ENCODE results near the gene C7. TPM values are rescaled to one million over a fixed set of nuclear protein-coding genes. Genes with fewer than 3 reads are reported as not detected.
"Not testable (repeated sequence)": the region's sequence is repeated elsewhere in the genome, so short reads cannot be mapped to it uniquely, and the experiment has no call there.

Gene C7
- total RNA-seq, 2 donors from 2014 or later: 176 to 687 TPM

GRCh38 chr5:41003670-41004376, 94.5 kb downstream of the C7 start:
- Histone ChIP-seq H3K27ac (no peak overlapping the region), H3K4me1 (no peaks in the 10 kb centered on the region), H3K4me3 (no peak overlapping the region), H3K36me3 (no peaks in the 10 kb centered on the region), H3K27me3 (no peaks in the 10 kb centered on the region), H3K9me3 (no peaks in the 10 kb centered on the region)
- no peak for DNase-seq (ENCODE audit: low spot score)
- no peak for TF ChIP-seq CTCF (IDR thresholded peaks at IDR 0.05)

GRCh38 chr5:41004931-41005330, 95.6 kb downstream of the C7 start:
- DNase-seq (ENCODE audit: low spot score): no peak
- Histone ChIP-seq H3K27ac (no peak overlapping the region), H3K27me3 (no peaks in the 10 kb centered on the region), H3K36me3 (no peaks in the 10 kb centered on the region), H3K4me3 (no peak overlapping the region), H3K4me1 (no peaks in the 10 kb centered on the region), H3K9me3 (no peaks in the 10 kb centered on the region)
- no peak for TF ChIP-seq CTCF (IDR thresholded peaks at IDR 0.05)

- peak; percentile 68 for DNase-seq (ENCODE audit: low spot score)
- Histone ChIP-seq H3K27me3 (no peaks in the 10 kb centered on the region), H3K27ac (no peak overlapping the region), H3K36me3 (no peaks in the 10 kb centered on the region), H3K4me1 (no peaks in the 10 kb centered on the region), H3K9me3 (no peaks in the 10 kb centered on the region), H3K4me3 (no peak overlapping the region)
- no peak for TF ChIP-seq CTCF (IDR thresholded peaks at IDR 0.05)
These were observed 99.9 kb downstream of the C7 start for GRCh38 chr5:41009232-41009631.

GRCh38 chr5:41010572-41010971, 101.3 kb downstream of the C7 start:
- Histone ChIP-seq H3K9me3 (no peaks in the 10 kb centered on the region), H3K36me3 (no peaks in the 10 kb centered on the region), H3K4me1 (no peaks in the 10 kb centered on the region), H3K27me3 (no peaks in the 10 kb centered on the region), H3K4me3 (no peak overlapping the region), H3K27ac (no peak overlapping the region)
- no peak for TF ChIP-seq CTCF (IDR thresholded peaks at IDR 0.05)
- DNase-seq (ENCODE audit: low spot score): no peak

GRCh38 chr5:41012318-41012717, 103.0 kb downstream of the C7 start:
- Histone ChIP-seq H3K36me3 (no peaks in the 10 kb centered on the region), H3K4me1 (no peaks in the 10 kb centered on the region), H3K4me3 (no peak overlapping the region), H3K9me3 (no peaks in the 10 kb centered on the region), H3K27me3 (no peaks in the 10 kb centered on the region), H3K27ac (no peak overlapping the region)
- no peak for TF ChIP-seq CTCF (IDR thresholded peaks at IDR 0.05)
- no peak for DNase-seq (ENCODE audit: low spot score)

- not testable (repeated sequence) for H3K27ac ChIP-seq; H3K4me1 ChIP-seq; DNase-seq (ENCODE audit: low spot score); H3K4me3 ChIP-seq; H3K36me3 ChIP-seq; H3K27me3 ChIP-seq
- peaks cover 0 to 11% of the 10 kb centered on the region in 2 donors for H3K9me3 ChIP-seq
These were observed 113.3 kb downstream of the C7 start for GRCh38 chr5:41022600-41022999.

Other genes starting within 250 kb of the C7 start
- 10 to 100 TPM in 1 of 2 donors, 1 to 10 TPM in 1; 7.3 to 22.0 TPM for gene PTGER4, start 229.6 kb upstream of the C7 start, total RNA-seq
- gene TTC33, start 153.5 kb upstream of the C7 start, total RNA-seq: 10 to 100 TPM; 10.2 to 16.7 TPM
- 10 to 100 TPM; 43.0 to 52.5 TPM for gene PRKAA1, start 111.1 kb upstream of the C7 start, total RNA-seq
- 10 to 100 TPM; 51.2 to 95.3 TPM for gene RPL37, start 74.3 kb upstream of the C7 start, total RNA-seq
- gene CARD6, start 68.1 kb upstream of the C7 start, total RNA-seq: 10 to 100 TPM in 1 of 2 donors, 1 to 10 TPM in 1; 8.0 to 10.8 TPM
- under 1 TPM in 1 of 2 donors, not detected in 1; 0.15 TPM for gene MROH2B, start 161.8 kb downstream of the C7 start, total RNA-seq